Non-pigmented ciliary epithelial cell (primary cell): ENCODE data around the gene JMJD1C.
"Not testable (repeated sequence)": the region's sequence is repeated elsewhere in the genome, so short reads cannot be mapped to it uniquely, and the experiment has no call there.

Experiments used
- DNase-seq: peaks from one replicate; pipeline ENCODE4 v3.0.0-alpha.2; 2010; ENCODE audit warnings: low read depth

The JMJD1C gene

GRCh38 chr10:63348245-63348850 lies 117.4 kb downstream of the JMJD1C start:
- no peak for DNase-seq

GRCh38 chr10:63346015-63346441 lies 119.7 kb downstream of the JMJD1C start:
- no peak for DNase-seq

- DNase-seq, result no peak
These were observed 121.5 kb downstream of the JMJD1C start for GRCh38 chr10:63344269-63344668.

- no peak for DNase-seq
These were observed 122.3 kb downstream of the JMJD1C start for GRCh38 chr10:63343476-63343875.

GRCh38 chr10:63339640-63340039 lies 126.1 kb downstream of the JMJD1C start:
- not testable (repeated sequence) for DNase-seq

GRCh38 chr10:63337455-63338251 lies 128.1 kb downstream of the JMJD1C start:
- DNase-seq, result no peak

- no peak for DNase-seq
These were observed 134.2 kb downstream of the JMJD1C start for GRCh38 chr10:63331586-63331985.

- no peak for DNase-seq
These were observed 141.3 kb downstream of the JMJD1C start for GRCh38 chr10:63324495-63324854.

GRCh38 chr10:63323701-63324494 lies 141.9 kb downstream of the JMJD1C start:
- DNase-seq, result no peak

- DNase-seq, result no peak
These were observed 145.1 kb downstream of the JMJD1C start for GRCh38 chr10:63320683-63321082.

GRCh38 chr10:63319231-63319630 lies 146.5 kb downstream of the JMJD1C start:
- no peak for DNase-seq

- no peak for DNase-seq
These were observed 147.3 kb downstream of the JMJD1C start for GRCh38 chr10:63318491-63318890.

GRCh38 chr10:63314020-63314419 lies 151.8 kb downstream of the JMJD1C start:
- no peak for DNase-seq

GRCh38 chr10:63313066-63313717 lies 152.6 kb downstream of the JMJD1C start:
- no peak for DNase-seq

GRCh38 chr10:63308628-63309027 lies 157.1 kb downstream of the JMJD1C start:
- no peak for DNase-seq

- DNase-seq, result no peak
These were observed 161.6 kb downstream of the JMJD1C start for GRCh38 chr10:63304146-63304545.

- no peak for DNase-seq
These were observed 165.0 kb downstream of the JMJD1C start for GRCh38 chr10:63300801-63301200.

GRCh38 chr10:63297941-63298340 lies 167.8 kb downstream of the JMJD1C start:
- no peak for DNase-seq

- DNase-seq, result no peak
These were observed 171.0 kb downstream of the JMJD1C start for GRCh38 chr10:63294781-63295180.

GRCh38 chr10:63292847-63293246 lies 172.9 kb downstream of the JMJD1C start:
- not testable (repeated sequence) for DNase-seq

- DNase-seq, result no peak
These were observed 177.6 kb downstream of the JMJD1C start for GRCh38 chr10:63288170-63288569.

- no peak for DNase-seq
These were observed 179.0 kb downstream of the JMJD1C start for GRCh38 chr10:63286754-63287264.
